OCI-LY7 (cell line): ENCODE data around the gene KCNH6.

Experiments
- EZH2phosphoT487 ChIP-seq: fragments of 200-600 bp; sonication (generic); IDR thresholded peaks from 2 replicates; pipeline ENCODE4 v1.6.1; 2018; ENCODE audit warnings: low read depth, borderline replicate concordance, mild to moderate bottlenecking, mixed run types, antibody characterized with exemption, low read length, moderate library complexity, mixed read lengths
- TF ChIP-seq, protein P1 (sequence below): fragments of 200-600 bp; sonication (generic); conservative IDR thresholded peaks from 2 replicates; pipeline ENCODE4 v1.5.1; 2014; ENCODE audit warnings: mild to moderate bottlenecking, antibody characterized with exemption, low read length, moderate library complexity, mixed read lengths

DNA sequence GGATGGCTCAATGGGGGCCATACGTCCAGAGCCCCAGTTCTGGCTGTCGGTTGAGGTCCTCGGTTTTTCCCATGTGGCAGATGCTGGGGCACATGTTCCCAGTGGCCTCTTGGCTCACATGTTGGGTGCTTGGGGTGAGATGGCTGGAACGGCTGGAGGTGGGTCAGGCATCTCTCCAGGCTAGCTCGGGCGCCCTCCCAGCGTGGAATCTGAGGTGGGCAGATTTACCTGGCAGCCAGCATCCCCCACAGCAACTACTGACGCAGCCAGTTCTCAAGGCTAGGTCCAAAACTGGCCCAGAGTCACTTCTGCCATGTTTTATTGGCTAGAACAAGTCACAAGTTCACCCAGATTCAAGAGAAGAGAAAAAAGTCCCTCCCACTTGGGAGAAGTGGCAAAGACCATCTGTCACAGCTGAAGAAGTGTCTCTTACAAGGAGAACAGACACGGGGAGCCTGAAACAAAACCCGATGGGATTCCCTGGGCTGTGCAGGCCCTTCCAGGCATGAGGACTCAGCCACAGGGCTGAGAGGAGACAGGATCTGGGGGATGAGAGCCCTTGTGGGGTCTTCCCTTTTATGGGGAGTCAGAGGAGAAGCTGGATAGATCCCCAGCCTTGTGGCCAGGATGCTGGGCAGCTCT is 31.1 kb upstream of the KCNH6 start:
- TF ChIP-seq, protein P1, sequence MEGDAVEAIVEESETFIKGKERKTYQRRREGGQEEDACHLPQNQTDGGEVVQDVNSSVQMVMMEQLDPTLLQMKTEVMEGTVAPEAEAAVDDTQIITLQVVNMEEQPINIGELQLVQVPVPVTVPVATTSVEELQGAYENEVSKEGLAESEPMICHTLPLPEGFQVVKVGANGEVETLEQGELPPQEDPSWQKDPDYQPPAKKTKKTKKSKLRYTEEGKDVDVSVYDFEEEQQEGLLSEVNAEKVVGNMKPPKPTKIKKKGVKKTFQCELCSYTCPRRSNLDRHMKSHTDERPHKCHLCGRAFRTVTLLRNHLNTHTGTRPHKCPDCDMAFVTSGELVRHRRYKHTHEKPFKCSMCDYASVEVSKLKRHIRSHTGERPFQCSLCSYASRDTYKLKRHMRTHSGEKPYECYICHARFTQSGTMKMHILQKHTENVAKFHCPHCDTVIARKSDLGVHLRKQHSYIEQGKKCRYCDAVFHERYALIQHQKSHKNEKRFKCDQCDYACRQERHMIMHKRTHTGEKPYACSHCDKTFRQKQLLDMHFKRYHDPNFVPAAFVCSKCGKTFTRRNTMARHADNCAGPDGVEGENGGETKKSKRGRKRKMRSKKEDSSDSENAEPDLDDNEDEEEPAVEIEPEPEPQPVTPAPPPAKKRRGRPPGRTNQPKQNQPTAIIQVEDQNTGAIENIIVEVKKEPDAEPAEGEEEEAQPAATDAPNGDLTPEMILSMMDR: no peak
- no peak for TF ChIP-seq EZH2phosphoT487
